ENCODE results near the gene COMT. TPM values are rescaled to one million over a fixed set of nuclear protein-coding genes. Genes with fewer than 3 reads are reported as not detected.
A peak's percentile ranks its signal among the peaks of the same experiment; 100 is the strongest.

COMT gene
- total and polyA plus RNA-seq, 9 of the 15 experiments (the other 6 are each of a cell fraction or from before 2014, with no cell fraction given): 12.5 to 351 (median 155) TPM

- TF ChIP-seq TFAP4 (CRISPR knock-in tag; IDR thresholded peaks at IDR 0.05; ENCODE audit: borderline replicate concordance) (no peak), SMAD2 (IDR thresholded peaks at IDR 0.05; ENCODE audit: low read depth, low read length) (no peak), PPARD (CRISPR knock-in tag; IDR thresholded peaks at IDR 0.05) (peak; percentile 20; the same call in 1 of the 2 replicates), TAF7 (tag; IDR thresholded peaks at IDR 0.05) (peak; percentile 57; the same call in 1 of the 2 replicates), NFE2L1 (tag; IDR thresholded peaks at IDR 0.05; ENCODE audit: borderline replicate concordance, low read depth) (no peak), HDAC8 (tag; IDR thresholded peaks at IDR 0.05) (0 out of 2 replicates have a peak, but pooled peaks have one; percentile 54), UBTF (IDR thresholded peaks at IDR 0.05; ENCODE audit: borderline replicate concordance in 1 of 2, low read depth in 2 of 2, low read length in 2 of 2) (0 out of 4 replicates have a peak, but pooled peaks of 1 of the 2 experiments have one; percentile 35), ZFP36 (IDR thresholded peaks at IDR 0.05; ENCODE audit: low read depth, low read length, partially characterized antibody) (no peak), ZNF551 (CRISPR knock-in tag; IDR thresholded peaks at IDR 0.05) (no peak), CLOCK (CRISPR knock-in tag; IDR thresholded peaks at IDR 0.05; ENCODE audit: borderline replicate concordance) (0 out of 2 replicates have a peak, but pooled peaks have one; percentile 59), FOXA3 (CRISPR knock-in tag; conservative IDR thresholded peaks at IDR 0.05 in 1 of 2, IDR thresholded peaks at IDR 0.05 in 1 of 2) (no peak), CXXC5 (CRISPR knock-in tag; IDR thresholded peaks at IDR 0.05) (peak; percentile 67), HIVEP1 (CRISPR knock-in tag; IDR thresholded peaks at IDR 0.05) (no peak; the same call in 1 of the 2 replicates), BDP1 (IDR thresholded peaks at IDR 0.05; ENCODE audit: insufficient read depth, insufficient read length) (no peak), E2F6 (IDR thresholded peaks at IDR 0.05; ENCODE audit: borderline replicate concordance in 1 of 2, extremely low read depth in 1 of 2, insufficient read depth in 1 of 2, insufficient read length in 1 of 2, low read depth in 1 of 2, low read length in 1 of 2, poor library complexity in 1 of 2, severe bottlenecking in 1 of 2) (peak; percentile 90 to 93), MTA1 (IDR thresholded peaks at IDR 0.05; ENCODE audit: borderline replicate concordance) (peak; percentile 62; the same call in 1 of the 2 replicates), RNF2 (IDR thresholded peaks at IDR 0.05) (no peak), PURB (CRISPR knock-in tag; IDR thresholded peaks at IDR 0.05; ENCODE audit: low read depth) (no peak), ZNF780A (CRISPR knock-in tag; IDR thresholded peaks at IDR 0.05) (no peak)
These were observed 68.9 kb downstream of the COMT start (continued) for GRCh38 chr22:20010307-20011122.
